SK-N-SH treated with all-trans-retinoic acid at 6 μM for 48 hours (cell line): ENCODE results near the gene UROC1.

Experiments used
- PPARA ChIP-seq: fragments of 250-450 bp; sonication (Bioruptor Pico); IDR thresholded peaks from 2 replicates; pipeline ENCODE4 v1.5.0; 2020; ENCODE audit warnings: mild to moderate bottlenecking, borderline replicate concordance
- SNAI2 ChIP-seq: fragments of 250-450 bp; sonication (Bioruptor Pico); IDR thresholded peaks from 2 replicates; pipeline ENCODE4 v1.5.0; 2020; ENCODE audit warnings: mild to moderate bottlenecking, moderate library complexity
- TOX ChIP-seq: fragments of 250-450 bp; sonication (Bioruptor Pico); IDR thresholded peaks from 2 replicates; pipeline ENCODE4 v1.8.0; 2021; ENCODE audit warnings: mild to moderate bottlenecking, moderate library complexity, borderline replicate concordance
- TSHZ2 ChIP-seq: fragments of 250-450 bp; sonication (Bioruptor Pico); IDR thresholded peaks from 2 replicates; pipeline ENCODE4 v1.5.0; 2020; ENCODE audit warnings: mild to moderate bottlenecking, moderate library complexity
- ZFP30 ChIP-seq: fragments of 450-650 bp; formaldehyde crosslinking; IDR thresholded peaks from 2 replicates; pipeline ENCODE4 v1.5.0; 2022; ENCODE audit warnings: mild to moderate bottlenecking, moderate library complexity
- ZNF565 ChIP-seq: fragments of 450-650 bp; formaldehyde crosslinking; conservative IDR thresholded peaks from 2 replicates; pipeline ENCODE4 v1.5.0; 2020; ENCODE audit warnings: low read depth, mild to moderate bottlenecking, moderate library complexity
- ZNF8 ChIP-seq: fragments of 450-650 bp; formaldehyde crosslinking; IDR thresholded peaks from 2 replicates; pipeline ENCODE4 v1.5.0; 2020; ENCODE audit warnings: mild to moderate bottlenecking, moderate library complexity
- TF ChIP-seq, protein P1 (sequence below): fragments of 250-450 bp; sonication (Bioruptor Pico); IDR thresholded peaks from 2 replicates; pipeline ENCODE4 v1.5.1; 2021; ENCODE audit warnings: mild to moderate bottlenecking, moderate library complexity
- TF ChIP-seq, protein P2 (sequence below): fragments of 250-450 bp; sonication (Bioruptor Pico); IDR thresholded peaks from 2 replicates; pipeline ENCODE4 v1.8.0; 2020; ENCODE audit warnings: mild to moderate bottlenecking, moderate library complexity, borderline replicate concordance

- TF ChIP-seq ZFP30 (CRISPR knock-in tag) (no peak), TOX (no peak), PPARA (CRISPR knock-in tag) (no peak), TSHZ2 (CRISPR knock-in tag) (no peak), ZNF565 (CRISPR knock-in tag) (no peak), ZNF8 (CRISPR knock-in tag) (no peak), SNAI2 (CRISPR knock-in tag) (no peak)
- TF ChIP-seq, protein P1, sequence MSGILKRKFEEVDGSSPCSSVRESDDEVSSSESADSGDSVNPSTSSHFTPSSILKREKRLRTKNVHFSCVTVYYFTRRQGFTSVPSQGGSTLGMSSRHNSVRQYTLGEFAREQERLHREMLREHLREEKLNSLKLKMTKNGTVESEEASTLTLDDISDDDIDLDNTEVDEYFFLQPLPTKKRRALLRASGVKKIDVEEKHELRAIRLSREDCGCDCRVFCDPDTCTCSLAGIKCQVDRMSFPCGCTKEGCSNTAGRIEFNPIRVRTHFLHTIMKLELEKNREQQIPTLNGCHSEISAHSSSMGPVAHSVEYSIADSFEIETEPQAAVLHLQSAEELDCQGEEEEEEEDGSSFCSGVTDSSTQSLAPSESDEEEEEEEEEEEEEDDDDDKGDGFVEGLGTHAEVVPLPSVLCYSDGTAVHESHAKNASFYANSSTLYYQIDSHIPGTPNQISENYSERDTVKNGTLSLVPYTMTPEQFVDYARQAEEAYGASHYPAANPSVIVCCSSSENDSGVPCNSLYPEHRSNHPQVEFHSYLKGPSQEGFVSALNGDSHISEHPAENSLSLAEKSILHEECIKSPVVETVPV (CRISPR knock-in tag): no peak
- TF ChIP-seq, protein P2, sequence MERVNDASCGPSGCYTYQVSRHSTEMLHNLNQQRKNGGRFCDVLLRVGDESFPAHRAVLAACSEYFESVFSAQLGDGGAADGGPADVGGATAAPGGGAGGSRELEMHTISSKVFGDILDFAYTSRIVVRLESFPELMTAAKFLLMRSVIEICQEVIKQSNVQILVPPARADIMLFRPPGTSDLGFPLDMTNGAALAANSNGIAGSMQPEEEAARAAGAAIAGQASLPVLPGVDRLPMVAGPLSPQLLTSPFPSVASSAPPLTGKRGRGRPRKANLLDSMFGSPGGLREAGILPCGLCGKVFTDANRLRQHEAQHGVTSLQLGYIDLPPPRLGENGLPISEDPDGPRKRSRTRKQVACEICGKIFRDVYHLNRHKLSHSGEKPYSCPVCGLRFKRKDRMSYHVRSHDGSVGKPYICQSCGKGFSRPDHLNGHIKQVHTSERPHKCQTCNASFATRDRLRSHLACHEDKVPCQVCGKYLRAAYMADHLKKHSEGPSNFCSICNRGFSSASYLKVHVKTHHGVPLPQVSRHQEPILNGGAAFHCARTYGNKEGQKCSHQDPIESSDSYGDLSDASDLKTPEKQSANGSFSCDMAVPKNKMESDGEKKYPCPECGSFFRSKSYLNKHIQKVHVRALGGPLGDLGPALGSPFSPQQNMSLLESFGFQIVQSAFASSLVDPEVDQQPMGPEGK (CRISPR knock-in tag): no peak
Observed at GRCh38 chr3:126476166-126477060, 41.2 kb downstream of the UROC1 start.
